B cell (primary cell): ENCODE results near the gene NFATC2. TPM values are rescaled to one million over a fixed set of nuclear protein-coding genes. Genes with fewer than 3 reads are reported as not detected.

Source experiments
- ATAC-seq: fragments of 200-7000 bp; cut with Tn5 transposase; one replicate; pipeline ENCODE4 v1.10.0; 2021; ENCODE audit warnings: low read depth, mild to moderate bottlenecking, moderate number of reproducible peaks, moderate library complexity
- CTCF ChIA-PET: fragments of 350-600 bp; sonication (Branson Sonifier 250); formaldehyde crosslinking; loops from one replicate; lab custom pipeline; 2021; ENCODE audit warnings: antibody characterized with exemption, inconsistent platforms; lab: Charles Lee
- POLR2A ChIA-PET: fragments of 350-600 bp; sonication (Branson Sonifier 250); formaldehyde crosslinking; loops from one replicate; lab custom pipeline; 2021; ENCODE audit warnings: antibody characterized with exemption; lab: Charles Lee
- DNase-seq: peaks from one replicate; pipeline ENCODE4 v3.0.0; 2013
- H2AFZ ChIP-seq: 2 replicates; pipeline ENCODE4 v1.6.1; 2012; ENCODE audit warnings: mild to moderate bottlenecking, low read depth, low read length; ENCODE audit not compliant: insufficient read depth, poor library complexity, severe bottlenecking
- H3K27ac ChIP-seq, 2 donors: 1 replicate in 1 of 2; 2 replicates in 1 of 2; pipeline ENCODE4 v1.5.1; 2012 to 2013; ENCODE audit warnings: low read length in 2 of 2, mild to moderate bottlenecking in 2 of 2, moderate library complexity in 1 of 2
- H3K27me3 ChIP-seq, 4 experiments: fragments of 200-600 bp in 1 of 4; sonication (generic) in 1 of 4; replicated peaks in 1 of 4; 1 replicate in 2 of 4; 2 replicates in 2 of 4; pipeline versions ENCODE4 v1.6.1 to v1.7.0; 2013 to 2016; ENCODE audit warnings: low read length in 3 of 4, mild to moderate bottlenecking in 2 of 4, mixed read lengths in 1 of 4, moderate library complexity in 1 of 4; ENCODE audit not compliant: insufficient read depth in 4 of 4, control insufficient read depth in 3 of 4; ENCODE audit errors: control extremely low read depth in 1 of 4
- H3K36me3 ChIP-seq, 2 experiments: replicated peaks in 1 of 2; 1 replicate in 1 of 2; 2 replicates in 1 of 2; pipeline versions ENCODE4 v1.6.1 to v1.7.1; 2013; ENCODE audit warnings: low read length in 1 of 2; ENCODE audit not compliant: insufficient read depth in 2 of 2, control insufficient read depth in 1 of 2; ENCODE audit errors: control extremely low read depth in 1 of 2, extremely low read depth in 1 of 2
- H3K4me1 ChIP-seq, 2 donors: fragments of 200-600 bp in 1 of 2; sonication (generic) in 1 of 2; 1 replicate in 1 of 2; 2 replicates in 1 of 2; pipeline versions ENCODE4 v1.5.1 to v1.6.1; 2013 to 2017; ENCODE audit warnings: low read length in 2 of 2; ENCODE audit not compliant: control insufficient read depth in 2 of 2, insufficient read depth in 2 of 2
- H3K4me2 ChIP-seq: replicated peaks from 2 replicates; pipeline ENCODE3; 2012; ENCODE audit warnings: mild to moderate bottlenecking, low read depth, low read length; ENCODE audit not compliant: poor library complexity, severe bottlenecking
- H3K4me3 ChIP-seq, 5 experiments: fragments of 200-600 bp in 1 of 5; sonication (generic) in 1 of 5; 1 replicate in 3 of 5; 2 replicates in 2 of 5; pipeline versions ENCODE4 v1.5.1 to v1.7.0; 2011 to 2016; ENCODE audit warnings: low read length in 4 of 5, mild to moderate bottlenecking in 4 of 5, low read depth in 2 of 5, control low read depth in 1 of 5, moderate library complexity in 1 of 5; ENCODE audit not compliant: insufficient read depth in 1 of 5; ENCODE audit errors: control extremely low read depth in 1 of 5, extremely low read depth in 1 of 5
- H3K79me2 ChIP-seq: fragments of 200-600 bp; sonication (generic); one replicate; pipeline ENCODE4 v1.6.0; 2016; ENCODE audit warnings: low read length; ENCODE audit not compliant: control insufficient read depth, insufficient read depth
- H3K9ac ChIP-seq: fragments of 200-600 bp; sonication (generic); 2 replicates; pipeline ENCODE4 v1.6.1; 2017; ENCODE audit warnings: mild to moderate bottlenecking, low read length, moderate library complexity
- H3K9me3 ChIP-seq, 3 donors: one replicate each; pipeline versions ENCODE4 v1.6.1 to v1.7.1; 2013; ENCODE audit warnings: low read length in 2 of 3; ENCODE audit not compliant: control insufficient read depth in 2 of 3, insufficient read depth in 1 of 3; ENCODE audit errors: control extremely low read depth in 1 of 3
- H4K20me1 ChIP-seq: 2 replicates; pipeline ENCODE4 v1.6.0; 2012; ENCODE audit warnings: mild to moderate bottlenecking, low read length; ENCODE audit not compliant: insufficient read depth, control insufficient read depth, poor library complexity, severe bottlenecking
- H3K27ac Mint-ChIP-seq: one replicate; pipeline ENCODE4 v1.8.0; 2021; ENCODE audit warnings: mixed read lengths
- H3K27me3 Mint-ChIP-seq: one replicate; pipeline ENCODE4 v1.8.0; 2021; ENCODE audit warnings: mixed read lengths
- H3K4me1 Mint-ChIP-seq: one replicate; pipeline ENCODE4 v1.8.0; 2021; ENCODE audit warnings: mixed read lengths
- H3K4me3 Mint-ChIP-seq: one replicate; pipeline ENCODE4 v1.8.0; 2021; ENCODE audit warnings: mixed read lengths
- H3K9me3 Mint-ChIP-seq: one replicate; pipeline ENCODE4 v1.8.0; 2022; ENCODE audit warnings: mixed read lengths; ENCODE audit not compliant: insufficient read depth
- CTCF ChIP-seq: fragments of 200-600 bp; IDR thresholded peaks from one replicate; pipeline ENCODE4 v1.8.0; 2022; ENCODE audit warnings: antibody characterized with exemption, mild to moderate bottlenecking
- EZH2 ChIP-seq: IDR thresholded peaks from 2 replicates; pipeline ENCODE4 v1.6.1; 2012; ENCODE audit warnings: borderline replicate concordance, low read depth, mild to moderate bottlenecking, moderate library complexity, low read length; ENCODE audit not compliant: insufficient read depth, poor library complexity, severe bottlenecking
- WGBS: methylation state at CpG from one replicate; pipeline ENCODE4 v1.1.5; 2013; ENCODE audit warnings: missing lambda C conversion rate; ENCODE audit not compliant: insufficient coverage; 5-methylcytosine and 5-hydroxymethylcytosine counted together
- intact Hi-C: fragments of 100-400 bp; cut with micrococcal nuclease; formaldehyde crosslinking; loops from one replicate; pipeline ENCODE4 v1.10.0; 2022
- polyA plus RNA-seq: library from polyadenylated mRNA; depleted of rRNA; stranded (reverse); fragments of >200 nt; gene quantifications from 2 replicates; pipeline ENCODE4 v1.2.3, GENCODE V29; 2012
- total RNA-seq, 2 donors: library from RNA; stranded (reverse); fragments of 120-200 nt in 1 of 2; gene quantifications; 1 replicate in 1 of 2; 2 replicates in 1 of 2; pipeline versions ENCODE4 v1.2.3 to v1.2.4, GENCODE V29; 2013 to 2022

Gene NFATC2
- total and polyA plus RNA-seq, 2 donors (not counting 1 experiment from before 2014, with no cell fraction given): 10.1 to 38.0 TPM

GRCh38 chr20:51454250-51454865 is 88.2 kb downstream of the NFATC2 start:
- Histone ChIP-seq H3K4me3 (no peak overlapping the region), H2AFZ (no peak overlapping the region), H4K20me1 (peaks cover 29% of the 10 kb centered on the region), H3K27ac (no peak overlapping the region), H3K79me2 (peaks cover 12% of the 10 kb centered on the region), H3K9me3 (peaks cover 0 to 7% (median 2%) of the 10 kb centered on the region in 3 donors), H3K27me3 (no peaks in the 10 kb centered on the region), H3K9ac (no peak overlapping the region), H3K4me1 (peaks cover 24 to 33% of the 10 kb centered on the region in 2 donors), H3K4me2 (no peak overlapping the region), H3K36me3 (peaks cover 0 to 68% of the 10 kb centered on the region in 2 experiments)
- no peak for DNase-seq
- no peak for ATAC-seq
- Mint-ChIP-seq H3K9me3 (no peaks in the 10 kb centered on the region), H3K27me3 (no peaks in the 10 kb centered on the region), H3K27ac (no peak overlapping the region), H3K4me3 (no peak overlapping the region), H3K4me1 (peaks cover 35% of the 10 kb centered on the region)
- TF ChIP-seq EZH2 (no peak), CTCF (no peak)
- intact Hi-C loops: no loop called here
- WGBS: 100% methylated on average over 5 of the region's 9 CpGs
- ChIA-PET POLR2A (no interaction called here), CTCF (interaction anchor here (1.2 kb wide), 1 partner anchor 68 kb away, joined by 3 read pairs; no protein-coding TSS in a partner anchor)

GRCh38 chr20:51452734-51453365 is 89.7 kb downstream of the NFATC2 start:
- no peak for TF ChIP-seq CTCF
- no peak for TF ChIP-seq EZH2
- ChIA-PET POLR2A (interaction anchor here (0.6 to 1.6 kb wide), 2 partner anchors 9 to 27 kb away, joined by 6 to 7 read pairs; no protein-coding TSS in a partner anchor), CTCF (no interaction called here)
- Histone ChIP-seq H3K9ac (no peak overlapping the region), H3K4me2 (no peak overlapping the region), H3K36me3 (peaks cover 0 to 65% of the 10 kb centered on the region in 2 experiments), H3K79me2 (peaks cover 5% of the 10 kb centered on the region), H3K9me3 (peaks cover 0 to 4% (median 2%) of the 10 kb centered on the region in 3 donors), H4K20me1 (peaks cover 17% of the 10 kb centered on the region), H3K27ac (no peak overlapping the region), H3K4me1 (peaks cover 19% of the 10 kb centered on the region in 2 donors), H3K27me3 (no peaks in the 10 kb centered on the region), H3K4me3 (no peak overlapping the region), H2AFZ (no peak overlapping the region)
- intact Hi-C loops: no loop called here
- DNase-seq: no peak
- Mint-ChIP-seq H3K4me3 (no peak overlapping the region), H3K9me3 (no peaks in the 10 kb centered on the region), H3K27ac (no peak overlapping the region), H3K4me1 (peaks cover 31% of the 10 kb centered on the region), H3K27me3 (no peaks in the 10 kb centered on the region)
- 98% methylated on average over 12 of the region's 13 CpGs for WGBS
- ATAC-seq: no peak
